HG02759 (cell line): ENCODE measurements around the gene SDCCAG8.

ENCODE experiments used
- ATAC-seq: cut with Tn5 transposase; IDR thresholded peaks from one replicate; pipeline ENCODE4 v1.9.1; 2021; ENCODE audit warnings: mild to moderate bottlenecking, moderate library complexity; ENCODE audit not compliant: unreplicated experiment

Gene SDCCAG8

GRCh38 chr1:243535014-243535413 is 279.2 kb downstream of the SDCCAG8 start:
- ATAC-seq: no peak

DNA sequence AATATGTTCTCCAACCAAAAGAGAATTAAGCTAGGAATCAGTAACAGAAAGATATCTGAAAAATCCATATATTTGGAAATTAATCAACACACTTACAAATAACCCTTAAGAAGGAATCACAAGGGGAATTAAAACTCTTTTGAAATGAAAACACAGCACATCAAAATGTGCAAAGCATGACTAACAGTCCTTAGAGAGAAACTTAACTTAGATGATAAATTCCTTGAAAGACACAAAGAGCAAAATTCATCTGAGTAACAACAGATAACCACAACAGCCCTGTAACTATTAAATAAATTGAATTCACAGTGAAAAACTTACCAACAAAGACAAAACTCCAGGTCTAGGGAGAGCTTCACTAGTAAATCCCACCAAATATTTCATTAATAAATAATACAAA is 283.8 kb downstream of the SDCCAG8 start:
- ATAC-seq: no peak

DNA sequence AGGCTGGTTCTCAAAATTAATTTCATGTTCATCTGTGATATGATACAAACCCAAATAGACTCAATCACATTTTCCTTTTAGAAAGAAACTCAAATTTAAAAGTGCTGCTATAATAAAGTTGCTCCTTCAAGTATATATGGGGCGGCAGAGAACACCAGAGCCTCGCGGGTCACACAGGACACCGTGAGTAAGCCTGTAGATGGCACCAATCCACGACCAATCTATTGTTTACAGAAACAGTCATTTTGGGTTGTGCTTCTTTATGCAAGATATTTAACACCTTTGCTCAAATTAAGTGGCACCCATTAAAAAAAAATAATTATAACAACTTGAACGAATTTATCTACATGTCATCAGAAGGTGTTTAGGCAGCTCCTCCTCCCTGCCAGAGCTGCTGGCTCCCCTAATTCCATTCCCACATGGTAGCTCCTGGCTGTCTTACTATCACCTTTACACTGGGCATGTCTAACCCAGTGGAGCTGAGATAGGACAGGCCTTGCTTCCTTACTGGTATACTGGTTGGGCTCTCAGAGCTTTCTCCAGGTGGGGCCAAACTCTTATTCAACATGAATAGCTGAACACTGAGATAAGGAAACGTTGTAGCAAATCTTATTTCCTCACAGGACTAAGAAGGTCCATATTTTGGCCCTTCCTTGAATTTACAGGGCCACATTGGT is 287.0 kb downstream of the SDCCAG8 start:
- no peak for ATAC-seq

- ATAC-seq: no peak
These were observed 287.7 kb downstream of the SDCCAG8 start for GRCh38 chr1:243543501-243543900.

GRCh38 chr1:243546457-243546856 is 290.6 kb downstream of the SDCCAG8 start:
- no peak for ATAC-seq

DNA sequence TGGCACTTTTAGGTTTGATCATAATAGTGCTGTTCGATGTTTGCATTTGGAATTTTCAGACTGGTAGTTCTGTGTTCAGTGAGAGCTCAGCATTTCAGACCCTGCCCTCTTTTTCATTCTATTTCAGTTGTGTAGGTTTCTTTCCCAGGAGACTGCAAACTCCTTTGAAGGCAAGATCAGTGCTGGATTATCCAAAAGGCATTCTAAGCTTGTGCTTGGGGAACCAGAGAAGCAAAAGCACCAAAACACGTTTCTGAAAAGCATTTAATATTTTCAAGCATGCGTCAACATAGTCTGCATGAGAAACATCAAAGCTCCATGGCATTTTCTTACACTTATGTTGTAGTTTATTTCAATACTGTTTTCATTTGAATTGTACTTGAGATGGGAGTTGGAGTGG is 292.1 kb downstream of the SDCCAG8 start:
- no peak for ATAC-seq

GRCh38 chr1:243548516-243548915 is 292.7 kb downstream of the SDCCAG8 start:
- ATAC-seq: no peak

- ATAC-seq: no peak
These were observed 293.3 kb downstream of the SDCCAG8 start for GRCh38 chr1:243549108-243549507.
